ENCODE results near the gene SMARCA4. TPM values are rescaled to one million over a fixed set of nuclear protein-coding genes. Genes with fewer than 3 reads are reported as not detected.

The SMARCA4 gene
- total RNA-seq, 4 donors from 2014 or later = 81.9 to 460 (median 118) TPM

DNA sequence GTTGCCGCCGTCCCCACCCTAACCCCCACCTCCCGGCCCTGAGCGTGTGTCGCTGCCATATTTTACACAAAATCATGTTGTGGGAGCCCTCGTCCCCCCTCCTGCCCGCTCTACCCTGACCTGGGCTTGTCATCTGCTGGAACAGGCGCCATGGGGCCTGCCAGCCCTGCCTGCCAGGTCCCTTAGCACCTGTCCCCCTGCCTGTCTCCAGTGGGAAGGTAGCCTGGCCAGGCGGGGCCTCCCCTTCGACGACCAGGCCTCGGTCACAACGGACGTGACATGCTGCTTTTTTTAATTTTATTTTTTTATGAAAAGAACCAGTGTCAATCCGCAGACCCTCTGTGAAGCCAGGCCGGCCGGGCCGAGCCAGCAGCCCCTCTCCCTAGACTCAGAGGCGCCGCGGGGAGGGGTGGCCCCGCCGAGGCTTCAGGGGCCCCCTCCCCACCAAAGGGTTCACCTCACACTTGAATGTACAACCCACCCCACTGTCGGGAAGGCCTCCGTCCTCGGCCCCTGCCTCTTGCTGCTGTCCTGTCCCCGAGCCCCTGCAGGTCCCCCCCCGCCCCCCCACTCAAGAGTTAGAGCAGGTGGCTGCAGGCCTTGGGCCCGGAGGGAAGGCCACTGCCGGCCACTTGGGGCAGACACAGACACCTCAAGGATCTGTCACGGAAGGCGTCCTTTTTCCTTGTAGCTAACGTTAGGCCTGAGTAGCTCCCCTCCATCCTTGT is 38.8 kb upstream of the SMARCA4 start:
- DNase-seq = no peak
- H3K9me3 ChIP-seq = no peaks in the 10 kb centered on the region
- H3K36me3 ChIP-seq = peaks cover 0 to 18% (median 6%) of the 10 kb centered on the region in 4 donors
- no peak for TF ChIP-seq POLR2AphosphoS5 (IDR thresholded peaks at IDR 0.05)
- TF ChIP-seq, protein P1, sequence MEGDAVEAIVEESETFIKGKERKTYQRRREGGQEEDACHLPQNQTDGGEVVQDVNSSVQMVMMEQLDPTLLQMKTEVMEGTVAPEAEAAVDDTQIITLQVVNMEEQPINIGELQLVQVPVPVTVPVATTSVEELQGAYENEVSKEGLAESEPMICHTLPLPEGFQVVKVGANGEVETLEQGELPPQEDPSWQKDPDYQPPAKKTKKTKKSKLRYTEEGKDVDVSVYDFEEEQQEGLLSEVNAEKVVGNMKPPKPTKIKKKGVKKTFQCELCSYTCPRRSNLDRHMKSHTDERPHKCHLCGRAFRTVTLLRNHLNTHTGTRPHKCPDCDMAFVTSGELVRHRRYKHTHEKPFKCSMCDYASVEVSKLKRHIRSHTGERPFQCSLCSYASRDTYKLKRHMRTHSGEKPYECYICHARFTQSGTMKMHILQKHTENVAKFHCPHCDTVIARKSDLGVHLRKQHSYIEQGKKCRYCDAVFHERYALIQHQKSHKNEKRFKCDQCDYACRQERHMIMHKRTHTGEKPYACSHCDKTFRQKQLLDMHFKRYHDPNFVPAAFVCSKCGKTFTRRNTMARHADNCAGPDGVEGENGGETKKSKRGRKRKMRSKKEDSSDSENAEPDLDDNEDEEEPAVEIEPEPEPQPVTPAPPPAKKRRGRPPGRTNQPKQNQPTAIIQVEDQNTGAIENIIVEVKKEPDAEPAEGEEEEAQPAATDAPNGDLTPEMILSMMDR (IDR thresholded peaks at IDR 0.05) = no peak
- no peak for TF ChIP-seq POLR2A (IDR thresholded peaks at IDR 0.05)
- no peak for TF ChIP-seq EP300 (IDR thresholded peaks at IDR 0.05; ENCODE audit: low read depth)
- in situ Hi-C loops (cut with MboI; ENCODE audit: low pct_ligation_motif_present in 1 of 4, low pct_unique_long_range_greater_than_20kb in 1 of 4, low sequenced_read_pairs in 3 of 4) (no loop called here), intact Hi-C loops (cut with DNase I; ENCODE audit: low total_unique reads) (loop anchor here (2.0 to 10.0 kb wide), 2 partner anchors 47 to 77 kb away; partner anchors contain the start of gene CARM1)
- H3K4me1 ChIP-seq = peaks cover 0 to 4% (median under 1%) of the 10 kb centered on the region in 4 donors
- H3K27ac ChIP-seq = no peak overlapping the region
- WGBS, 2 donors (ENCODE audit: low coverage in 1 of 2) = 79% methylated on average over 33 of the region's 33 CpGs; no CpG with 5 or more reads in 1 of the 2 donors
- H3K4me3 ChIP-seq = no peak overlapping the region
- no peaks in the 10 kb centered on the region for H3K27me3 ChIP-seq

DNA sequence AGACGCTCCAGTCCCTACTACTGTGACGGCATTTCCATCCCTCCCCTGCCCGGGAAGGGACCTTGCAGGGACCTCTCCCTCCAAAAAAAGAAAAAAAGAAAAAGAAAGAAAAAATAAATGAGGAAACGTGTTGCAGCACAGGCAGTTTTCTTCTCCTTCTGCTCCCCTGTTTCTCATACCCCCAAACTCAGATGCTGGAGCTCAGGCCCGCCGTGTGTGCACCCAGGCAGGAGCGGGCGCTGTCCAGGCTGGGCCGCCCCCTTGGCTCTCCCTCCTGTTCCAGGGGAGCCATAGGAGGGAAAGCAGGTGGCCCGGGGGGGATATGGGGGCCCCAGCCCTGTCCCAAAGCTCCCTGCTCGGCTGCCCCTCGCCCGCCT is 38.2 kb upstream of the SMARCA4 start:
- Histone ChIP-seq H3K9me3 (no peaks in the 10 kb centered on the region), H3K27me3 (no peaks in the 10 kb centered on the region), H3K4me1 (peaks cover 3 to 10% (median 6%) of the 10 kb centered on the region in 4 donors), H3K27ac (no peak overlapping the region), H3K4me3 (no peak overlapping the region), H3K36me3 (peaks cover 0 to 18% (median 6%) of the 10 kb centered on the region in 4 donors)
- whole genome bisulfite sequencing, 2 donors (ENCODE audit: low coverage in 1 of 2) = 80 to 86% methylated on average over 3 to 13 of the region's 13 CpGs
- intact Hi-C loops (cut with DNase I; ENCODE audit: low total_unique reads) = loop anchor here (2.0 to 10.0 kb wide), 2 partner anchors 48 to 78 kb away; partner anchors contain the start of gene CARM1
- no peak for DNase-seq
- no peak for TF ChIP-seq POLR2A (IDR thresholded peaks at IDR 0.05)
- TF ChIP-seq POLR2AphosphoS5 (IDR thresholded peaks at IDR 0.05) = no peak
- TF ChIP-seq, protein P1 (IDR thresholded peaks at IDR 0.05) = no peak
- TF ChIP-seq EP300 (IDR thresholded peaks at IDR 0.05; ENCODE audit: low read depth) = no peak
- in situ Hi-C loops (cut with MboI; ENCODE audit: low pct_ligation_motif_present in 1 of 4, low pct_unique_long_range_greater_than_20kb in 1 of 4, low sequenced_read_pairs in 3 of 4) = no loop called here

DNA sequence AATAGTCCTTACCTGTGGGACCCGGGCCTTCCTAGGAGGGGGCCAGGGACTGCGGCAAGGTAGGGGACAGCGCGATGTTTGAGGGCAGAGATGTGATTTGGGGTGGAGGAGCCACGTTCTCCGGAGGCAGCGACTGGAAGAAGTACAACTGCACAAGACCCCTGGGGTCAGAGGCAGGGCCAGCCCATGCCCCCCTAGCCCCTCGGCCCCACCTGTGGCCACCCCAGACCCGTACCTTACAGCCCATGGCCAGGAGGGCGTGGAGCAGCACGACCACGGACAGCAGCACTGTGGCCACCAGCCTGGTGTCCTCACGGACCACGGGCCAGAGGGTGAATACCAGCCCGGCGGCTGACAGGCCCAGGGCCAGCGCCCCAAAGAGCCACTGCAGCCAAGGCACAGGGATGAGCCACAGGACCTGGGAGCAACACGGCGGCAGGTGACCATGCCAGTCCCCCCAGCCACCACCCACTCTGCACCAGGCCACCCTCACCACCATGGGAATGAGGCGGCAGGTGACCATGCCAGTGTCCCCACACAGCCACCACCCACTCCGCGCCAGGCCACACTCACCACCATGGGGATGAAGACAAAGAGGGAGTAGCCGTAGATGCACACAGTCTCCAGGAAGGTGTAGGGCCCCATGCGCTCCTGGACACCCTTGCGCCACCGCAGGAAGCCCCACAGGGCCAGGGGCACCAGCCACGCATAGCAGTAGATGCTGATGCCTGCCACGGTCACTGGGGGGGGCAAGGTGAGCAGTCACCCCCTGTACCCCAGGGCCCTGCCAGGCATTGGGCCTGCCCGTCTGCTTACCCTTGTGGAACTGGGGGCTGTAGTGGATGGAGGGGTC is 37.3 kb upstream of the SMARCA4 start:
- H3K27ac ChIP-seq = no peak overlapping the region
- peaks cover 0 to 18% (median 6%) of the 10 kb centered on the region in 4 donors for H3K36me3 ChIP-seq
- in situ Hi-C loops (cut with MboI; ENCODE audit: low pct_ligation_motif_present in 1 of 4, low pct_unique_long_range_greater_than_20kb in 1 of 4, low sequenced_read_pairs in 3 of 4) (no loop called here), intact Hi-C loops (cut with DNase I; ENCODE audit: low total_unique reads) (loop anchor here (2.0 to 10.0 kb wide), 2 partner anchors 49 to 79 kb away; partner anchors contain the start of gene CARM1)
- no peak for DNase-seq
- H3K9me3 ChIP-seq = no peaks in the 10 kb centered on the region
- TF ChIP-seq EP300 (IDR thresholded peaks at IDR 0.05; ENCODE audit: low read depth) = no peak
- no peak for TF ChIP-seq POLR2A (IDR thresholded peaks at IDR 0.05)
- TF ChIP-seq, protein P1 (IDR thresholded peaks at IDR 0.05) = no peak
- no peak for TF ChIP-seq POLR2AphosphoS5 (IDR thresholded peaks at IDR 0.05)
- H3K4me1 ChIP-seq = peaks cover 6 to 16% (median 9%) of the 10 kb centered on the region in 4 donors
- H3K27me3 ChIP-seq = no peaks in the 10 kb centered on the region
- WGBS, 2 donors (ENCODE audit: low coverage in 1 of 2) = 93% methylated on average over 27 of the region's 29 CpGs; no CpG with 5 or more reads in 1 of the 2 donors
- no peak overlapping the region for H3K4me3 ChIP-seq

DNA sequence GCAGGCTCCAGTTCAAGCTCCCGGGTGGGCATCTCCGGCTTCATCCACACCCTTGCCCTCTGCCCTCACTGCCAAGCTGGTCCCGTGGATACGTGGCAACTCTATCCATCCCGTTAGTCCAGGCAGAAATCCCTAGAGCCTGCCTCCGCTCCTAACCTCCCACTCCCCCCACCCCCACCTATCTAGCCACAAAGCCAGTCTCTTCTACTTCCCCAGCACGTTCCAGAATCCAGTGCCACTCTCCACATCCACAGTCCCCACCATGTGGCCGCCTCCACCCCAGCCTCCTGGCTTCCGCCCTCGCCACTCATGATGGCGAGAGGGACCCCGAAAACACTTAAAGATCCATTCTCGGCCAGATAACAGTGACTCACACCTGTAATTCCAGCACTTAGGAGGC is 36.2 kb upstream of the SMARCA4 start:
- in situ Hi-C loops (cut with MboI; ENCODE audit: low pct_ligation_motif_present in 1 of 4, low pct_unique_long_range_greater_than_20kb in 1 of 4, low sequenced_read_pairs in 3 of 4) (no loop called here), intact Hi-C loops (cut with DNase I; ENCODE audit: low total_unique reads) (loop anchor here (10.0 kb wide), 1 partner anchor 50 kb away; the partner anchor contains the start of gene CARM1)
- H3K27ac ChIP-seq = no peak overlapping the region
- H3K9me3 ChIP-seq = no peaks in the 10 kb centered on the region
- no peak for DNase-seq
- H3K27me3 ChIP-seq = no peaks in the 10 kb centered on the region
- 90 to 100% methylated on average over 1 to 13 of the region's 13 CpGs for WGBS, 2 donors (ENCODE audit: low coverage in 1 of 2)
- no peak overlapping the region for H3K4me3 ChIP-seq
- peaks cover 0 to 12% (median 6%) of the 10 kb centered on the region in 4 donors for H3K36me3 ChIP-seq
- peaks cover 8 to 22% (median 12%) of the 10 kb centered on the region in 4 donors for H3K4me1 ChIP-seq
- TF ChIP-seq POLR2A (IDR thresholded peaks at IDR 0.05) (no peak), EP300 (IDR thresholded peaks at IDR 0.05; ENCODE audit: low read depth) (no peak), POLR2AphosphoS5 (IDR thresholded peaks at IDR 0.05) (no peak)
- TF ChIP-seq, protein P1 (IDR thresholded peaks at IDR 0.05) = no peak
